Hepatocyte (in vitro differentiated cells): ENCODE results near the gene BCLAF1. TPM values are rescaled to one million over a fixed set of nuclear protein-coding genes. Genes with fewer than 3 reads are reported as not detected.

Experiments
- DNase-seq: peaks from one replicate; pipeline ENCODE4 v3.0.0-alpha.2; 2016; ENCODE audit warnings: low spot score
- H2AFZ ChIP-seq: fragments of 200-600 bp; sonication (generic); 2 replicates; pipeline ENCODE4 v1.6.0; 2016; ENCODE audit warnings: antibody characterized with exemption, mild to moderate bottlenecking
- H3K27ac ChIP-seq: fragments of 200-600 bp; sonication (generic); 2 replicates; pipeline ENCODE4 v1.5.1; 2016; ENCODE audit warnings: mild to moderate bottlenecking
- H3K27me3 ChIP-seq: fragments of 200-600 bp; sonication (generic); 2 replicates; pipeline ENCODE4 v1.6.1; 2016
- H3K36me3 ChIP-seq: fragments of 200-600 bp; sonication (generic); replicated peaks from 2 replicates; pipeline ENCODE4 v1.5.1; 2016; ENCODE audit warnings: low read depth; ENCODE audit not compliant: insufficient read depth
- H3K4me1 ChIP-seq: fragments of 200-600 bp; sonication (generic); 2 replicates; pipeline ENCODE4 v1.5.1; 2016; ENCODE audit warnings: mild to moderate bottlenecking, moderate library complexity; ENCODE audit not compliant: insufficient read depth
- H3K4me2 ChIP-seq: fragments of 200-600 bp; sonication (generic); 2 replicates; pipeline ENCODE4 v1.6.0; 2016
- H3K4me3 ChIP-seq: fragments of 200-600 bp; sonication (generic); 2 replicates; pipeline ENCODE4 v1.5.1; 2016; ENCODE audit warnings: mild to moderate bottlenecking
- H3K79me2 ChIP-seq: fragments of 200-600 bp; sonication (generic); 2 replicates; pipeline ENCODE4 v1.6.0; 2017; ENCODE audit warnings: mild to moderate bottlenecking
- H3K9me2 ChIP-seq: fragments of 200-600 bp; sonication (generic); replicated peaks from 2 replicates; pipeline ENCODE4 v1.6.0; 2017; ENCODE audit warnings: mild to moderate bottlenecking; ENCODE audit not compliant: insufficient read depth
- H3K9me3 ChIP-seq: fragments of 200-600 bp; sonication (generic); 2 replicates; pipeline ENCODE4 v1.5.1; 2016; ENCODE audit warnings: low read depth, mild to moderate bottlenecking
- H4K20me1 ChIP-seq: fragments of 200-600 bp; sonication (generic); 2 replicates; pipeline ENCODE4 v1.6.0; 2016; ENCODE audit warnings: mild to moderate bottlenecking; ENCODE audit not compliant: insufficient read depth, poor library complexity, severe bottlenecking
- EZH2 ChIP-seq: fragments of 200-600 bp; sonication (generic); IDR thresholded peaks from 2 replicates; pipeline ENCODE4 v1.6.1; 2016; ENCODE audit warnings: antibody characterized with exemption, mild to moderate bottlenecking, borderline replicate concordance
- EZH2phosphoT487 ChIP-seq: fragments of 200-600 bp; sonication (generic); IDR thresholded peaks from one replicate; pipeline ENCODE4 v1.6.1; 2018; ENCODE audit warnings: antibody characterized with exemption, mild to moderate bottlenecking, low read depth, moderate library complexity; ENCODE audit not compliant: unreplicated experiment, severe bottlenecking
- WGBS: methylation state at CpG from one replicate; pipeline ENCODE4 v1.1.6; 2016; ENCODE audit warnings: low lambda C conversion rate; ENCODE audit errors: missing lambda C conversion rate; 5-methylcytosine and 5-hydroxymethylcytosine counted together
- polyA plus RNA-seq: library from polyadenylated mRNA; unstranded; fragments of >200 nt; fragmentation: Nextera tagmentation; extraction: Ambion mirVana; gene quantifications from 2 replicates; pipeline ENCODE4 v1.2.1, GENCODE V29; 2016
- total RNA-seq: library from RNA; depleted of rRNA; stranded (reverse); fragments of >200 nt; gene quantifications from 2 replicates; pipeline ENCODE4 v1.2.3, GENCODE V29; 2014
- TF ChIP-seq, protein P1 (sequence below): fragments of 200-600 bp; sonication (generic); IDR thresholded peaks from 2 replicates; pipeline ENCODE4 v1.5.1; 2016; ENCODE audit warnings: antibody characterized with exemption, mild to moderate bottlenecking; ENCODE audit not compliant: poor library complexity

Gene BCLAF1
- total and polyA plus RNA-seq, 2 experiments from 2014 or later = 58.2 to 154 TPM

DNA sequence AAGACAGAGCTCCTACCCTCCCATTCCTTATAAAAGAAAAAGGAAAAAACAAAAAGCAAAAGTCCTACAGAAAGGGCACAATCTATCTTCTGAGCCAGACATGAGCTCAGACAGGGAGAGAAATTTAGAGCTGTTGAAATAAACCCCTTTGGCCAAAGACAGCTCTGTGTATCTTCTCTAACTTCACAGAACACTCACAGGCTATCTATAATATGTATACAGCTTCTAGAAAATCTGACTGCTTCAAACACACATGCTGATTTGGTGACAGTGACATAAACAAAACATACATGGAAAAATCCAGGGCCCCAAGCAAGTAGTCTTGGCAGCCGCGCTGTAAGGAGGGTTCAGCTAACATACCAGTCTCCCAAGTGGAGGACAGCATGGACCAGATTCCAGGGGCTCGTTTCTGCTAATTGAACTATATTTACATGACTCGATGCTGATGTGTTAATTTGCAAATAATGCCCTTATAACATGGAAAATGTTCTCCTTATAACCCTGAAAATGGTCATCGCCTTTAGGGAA is 76.6 kb downstream of the BCLAF1 start:
- Histone ChIP-seq H3K79me2 (no peaks in the 10 kb centered on the region), H3K9me3 (no peaks in the 10 kb centered on the region), H3K27me3 (no peaks in the 10 kb centered on the region), H3K4me2 (no peak overlapping the region), H3K4me1 (no peaks in the 10 kb centered on the region), H2AFZ (no peak overlapping the region), H3K36me3 (no peaks in the 10 kb centered on the region), H4K20me1 (no peaks in the 10 kb centered on the region), H3K4me3 (no peak overlapping the region), H3K9me2 (no peaks in the 10 kb centered on the region), H3K27ac (no peak overlapping the region)
- 73% methylated on average over 5 of the region's 5 CpGs for WGBS
- TF ChIP-seq, protein P1, sequence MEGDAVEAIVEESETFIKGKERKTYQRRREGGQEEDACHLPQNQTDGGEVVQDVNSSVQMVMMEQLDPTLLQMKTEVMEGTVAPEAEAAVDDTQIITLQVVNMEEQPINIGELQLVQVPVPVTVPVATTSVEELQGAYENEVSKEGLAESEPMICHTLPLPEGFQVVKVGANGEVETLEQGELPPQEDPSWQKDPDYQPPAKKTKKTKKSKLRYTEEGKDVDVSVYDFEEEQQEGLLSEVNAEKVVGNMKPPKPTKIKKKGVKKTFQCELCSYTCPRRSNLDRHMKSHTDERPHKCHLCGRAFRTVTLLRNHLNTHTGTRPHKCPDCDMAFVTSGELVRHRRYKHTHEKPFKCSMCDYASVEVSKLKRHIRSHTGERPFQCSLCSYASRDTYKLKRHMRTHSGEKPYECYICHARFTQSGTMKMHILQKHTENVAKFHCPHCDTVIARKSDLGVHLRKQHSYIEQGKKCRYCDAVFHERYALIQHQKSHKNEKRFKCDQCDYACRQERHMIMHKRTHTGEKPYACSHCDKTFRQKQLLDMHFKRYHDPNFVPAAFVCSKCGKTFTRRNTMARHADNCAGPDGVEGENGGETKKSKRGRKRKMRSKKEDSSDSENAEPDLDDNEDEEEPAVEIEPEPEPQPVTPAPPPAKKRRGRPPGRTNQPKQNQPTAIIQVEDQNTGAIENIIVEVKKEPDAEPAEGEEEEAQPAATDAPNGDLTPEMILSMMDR = no peak
- no peak for DNase-seq

DNA sequence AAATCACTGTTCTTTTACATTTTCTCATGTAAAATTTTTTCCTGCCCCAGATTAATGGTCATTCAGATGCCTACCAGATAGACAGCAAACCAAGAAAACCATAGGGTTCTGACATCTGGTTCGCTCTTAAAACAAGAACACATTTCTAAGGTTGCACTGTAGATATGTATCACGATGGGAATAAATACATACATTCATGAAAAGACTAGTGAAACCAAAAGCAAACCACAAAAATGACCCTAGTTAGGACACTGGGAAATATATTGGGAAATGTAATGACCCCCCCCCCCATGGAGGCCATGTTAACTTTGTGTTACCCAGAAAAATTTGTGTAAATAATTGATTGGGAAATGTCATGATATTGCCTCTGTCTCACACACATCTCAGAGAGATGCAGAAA is 77.0 kb downstream of the BCLAF1 start:
- Histone ChIP-seq H3K79me2 (no peaks in the 10 kb centered on the region), H3K27ac (no peak overlapping the region), H3K4me3 (no peak overlapping the region), H3K27me3 (no peaks in the 10 kb centered on the region), H4K20me1 (no peaks in the 10 kb centered on the region), H3K9me3 (no peaks in the 10 kb centered on the region), H3K9me2 (no peaks in the 10 kb centered on the region), H3K4me1 (no peaks in the 10 kb centered on the region), H2AFZ (no peak overlapping the region), H3K4me2 (no peak overlapping the region), H3K36me3 (no peaks in the 10 kb centered on the region)
- DNase-seq = no peak
- WGBS = 78% methylated on average over 2 of the region's 2 CpGs
- no peak for TF ChIP-seq EZH2
- TF ChIP-seq, protein P1 = no peak
- TF ChIP-seq EZH2phosphoT487 = no peak

DNA sequence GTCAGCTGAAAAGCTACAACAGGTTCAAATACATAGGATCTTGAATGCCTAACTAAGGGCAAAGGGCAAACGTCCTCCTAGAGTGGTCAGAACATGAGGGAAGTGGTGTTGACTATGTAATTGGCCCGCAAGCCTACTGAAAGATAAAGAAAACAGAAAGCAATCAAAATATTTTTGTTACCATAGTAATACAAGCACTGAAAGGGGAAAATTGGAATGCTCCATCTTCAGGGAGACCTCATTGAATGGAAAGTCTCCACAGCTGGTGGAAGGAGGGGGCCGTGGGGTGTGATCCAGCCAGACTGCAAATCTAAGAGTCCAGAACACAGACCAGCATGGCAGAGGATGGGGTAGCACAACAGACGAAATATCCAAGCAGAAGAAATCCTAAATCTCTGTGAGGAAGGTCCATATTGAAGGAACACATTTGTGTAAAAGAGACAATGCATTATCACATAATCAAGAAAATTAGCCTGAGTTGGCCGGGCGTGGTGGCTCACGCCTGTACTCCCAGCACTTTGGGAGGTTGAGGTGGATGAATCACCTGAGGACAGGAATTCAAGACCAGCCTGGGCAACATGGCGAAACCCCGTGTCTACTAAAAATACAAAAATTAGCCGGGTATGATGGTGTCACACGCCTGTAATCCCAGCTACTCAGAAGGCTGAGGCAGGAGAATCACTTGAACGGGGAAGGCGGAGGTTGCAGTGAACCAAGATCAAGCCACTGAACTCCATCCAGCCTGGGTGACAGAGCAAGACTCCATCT is 79.1 kb downstream of the BCLAF1 start:
- H3K4me1 ChIP-seq = no peaks in the 10 kb centered on the region
- no peak overlapping the region for H3K4me3 ChIP-seq
- H3K4me2 ChIP-seq = no peak overlapping the region
- no peak for DNase-seq
- H3K9me3 ChIP-seq = no peaks in the 10 kb centered on the region
- no peaks in the 10 kb centered on the region for H3K79me2 ChIP-seq
- no peaks in the 10 kb centered on the region for H3K9me2 ChIP-seq
- no peaks in the 10 kb centered on the region for H3K36me3 ChIP-seq
- 94% methylated on average over 13 of the region's 13 CpGs for WGBS
- no peaks in the 10 kb centered on the region for H4K20me1 ChIP-seq
- H2AFZ ChIP-seq = no peak overlapping the region
- no peaks in the 10 kb centered on the region for H3K27me3 ChIP-seq
- no peak overlapping the region for H3K27ac ChIP-seq
- TF ChIP-seq, protein P1 = no peak
- no peak for TF ChIP-seq EZH2phosphoT487
- no peak for TF ChIP-seq EZH2
